MM.1S (cell line): ENCODE results near the gene UBXN2A.

Experiments
- EZH2 ChIP-seq: fragments of 300-600 bp; sonication (generic); optimal IDR thresholded peaks from 2 replicates; pipeline ENCODE3; 2017; ENCODE audit warnings: low read depth, mild to moderate bottlenecking, antibody characterized with exemption, low read length, mixed read lengths
- TF ChIP-seq, protein P1 (sequence below): fragments of 300-600 bp; sonication (generic); IDR thresholded peaks from 2 replicates; pipeline ENCODE4 v1.5.1; 2016; ENCODE audit warnings: antibody characterized with exemption, low read length, mixed read lengths

DNA sequence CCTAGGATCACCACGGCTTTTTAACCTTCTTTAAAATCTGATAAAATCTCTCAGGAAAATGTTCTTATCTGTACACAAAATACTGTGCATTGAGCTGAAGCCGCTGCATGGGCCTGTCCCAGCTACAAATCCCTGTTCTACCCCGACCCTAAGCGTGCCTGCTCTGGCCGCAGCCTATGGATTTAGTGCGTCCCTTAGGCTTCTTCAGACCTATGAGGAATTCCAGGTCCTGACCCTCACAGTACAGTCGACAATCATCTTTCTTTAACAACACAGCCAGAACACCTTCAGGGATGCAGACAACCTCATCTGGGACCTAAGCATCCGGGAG is 107.4 kb downstream of the UBXN2A start:
- TF ChIP-seq, protein P1, sequence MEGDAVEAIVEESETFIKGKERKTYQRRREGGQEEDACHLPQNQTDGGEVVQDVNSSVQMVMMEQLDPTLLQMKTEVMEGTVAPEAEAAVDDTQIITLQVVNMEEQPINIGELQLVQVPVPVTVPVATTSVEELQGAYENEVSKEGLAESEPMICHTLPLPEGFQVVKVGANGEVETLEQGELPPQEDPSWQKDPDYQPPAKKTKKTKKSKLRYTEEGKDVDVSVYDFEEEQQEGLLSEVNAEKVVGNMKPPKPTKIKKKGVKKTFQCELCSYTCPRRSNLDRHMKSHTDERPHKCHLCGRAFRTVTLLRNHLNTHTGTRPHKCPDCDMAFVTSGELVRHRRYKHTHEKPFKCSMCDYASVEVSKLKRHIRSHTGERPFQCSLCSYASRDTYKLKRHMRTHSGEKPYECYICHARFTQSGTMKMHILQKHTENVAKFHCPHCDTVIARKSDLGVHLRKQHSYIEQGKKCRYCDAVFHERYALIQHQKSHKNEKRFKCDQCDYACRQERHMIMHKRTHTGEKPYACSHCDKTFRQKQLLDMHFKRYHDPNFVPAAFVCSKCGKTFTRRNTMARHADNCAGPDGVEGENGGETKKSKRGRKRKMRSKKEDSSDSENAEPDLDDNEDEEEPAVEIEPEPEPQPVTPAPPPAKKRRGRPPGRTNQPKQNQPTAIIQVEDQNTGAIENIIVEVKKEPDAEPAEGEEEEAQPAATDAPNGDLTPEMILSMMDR: no peak
- TF ChIP-seq EZH2: no peak
